Right atrium auricular region (tissue), 2 donors: ENCODE measurements around the gene PPP1R14B. TPM values are rescaled to one million over a fixed set of nuclear protein-coding genes. Genes with fewer than 3 reads are reported as not detected.
A peak's percentile ranks its signal among the peaks of the same experiment; 100 is the strongest.

ENCODE experiments used
- DNase-seq: peaks from one replicate; pipeline ENCODE4 v3.0.0-alpha.2; 2019; ENCODE audit warnings: low spot score
- H3K27ac ChIP-seq, 2 donors: fragments of 200-600 bp; sonication (generic); 1 replicate in 1 of 2; 2 replicates in 1 of 2; pipeline ENCODE4 v1.5.1; 2016 to 2019
- H3K27me3 ChIP-seq, 2 donors: fragments of 200-600 bp; sonication (generic); one replicate each; pipeline versions ENCODE4 v1.5.1 to v1.6.0; 2017 to 2019
- H3K36me3 ChIP-seq: fragments of 200-600 bp; sonication (generic); one replicate; pipeline ENCODE4 v1.5.1; 2016
- H3K4me1 ChIP-seq, 2 donors: fragments of 200-600 bp; sonication (generic); one replicate each; pipeline versions ENCODE4 v1.5.1 to v1.6.0; 2017 to 2019
- H3K4me3 ChIP-seq, 2 donors: fragments of 200-600 bp; sonication (generic); 1 replicate in 1 of 2; 2 replicates in 1 of 2; pipeline ENCODE4 v1.5.1; 2017 to 2019; ENCODE audit warnings: mild to moderate bottlenecking in 1 of 2, moderate library complexity in 1 of 2
- H3K9me3 ChIP-seq, 2 donors: fragments of 200-600 bp; sonication (generic); one replicate each; pipeline ENCODE4 v1.5.1; 2019
- total RNA-seq, 2 donors: library from RNA; depleted of rRNA; stranded (reverse); fragments of >200 nt; gene quantifications; one replicate each; pipeline ENCODE4 v1.1.0, GENCODE V29; 2016
- TF ChIP-seq, protein P1 (sequence below), 2 donors: fragments of 200-600 bp; sonication (generic); IDR thresholded peaks; one replicate each; pipeline ENCODE4 v1.5.1; 2019; ENCODE audit warnings: antibody characterized with exemption in 2 of 2

The PPP1R14B gene
- total RNA-seq, 2 donors from 2014 or later = 76.4 to 99.2 TPM

DNA sequence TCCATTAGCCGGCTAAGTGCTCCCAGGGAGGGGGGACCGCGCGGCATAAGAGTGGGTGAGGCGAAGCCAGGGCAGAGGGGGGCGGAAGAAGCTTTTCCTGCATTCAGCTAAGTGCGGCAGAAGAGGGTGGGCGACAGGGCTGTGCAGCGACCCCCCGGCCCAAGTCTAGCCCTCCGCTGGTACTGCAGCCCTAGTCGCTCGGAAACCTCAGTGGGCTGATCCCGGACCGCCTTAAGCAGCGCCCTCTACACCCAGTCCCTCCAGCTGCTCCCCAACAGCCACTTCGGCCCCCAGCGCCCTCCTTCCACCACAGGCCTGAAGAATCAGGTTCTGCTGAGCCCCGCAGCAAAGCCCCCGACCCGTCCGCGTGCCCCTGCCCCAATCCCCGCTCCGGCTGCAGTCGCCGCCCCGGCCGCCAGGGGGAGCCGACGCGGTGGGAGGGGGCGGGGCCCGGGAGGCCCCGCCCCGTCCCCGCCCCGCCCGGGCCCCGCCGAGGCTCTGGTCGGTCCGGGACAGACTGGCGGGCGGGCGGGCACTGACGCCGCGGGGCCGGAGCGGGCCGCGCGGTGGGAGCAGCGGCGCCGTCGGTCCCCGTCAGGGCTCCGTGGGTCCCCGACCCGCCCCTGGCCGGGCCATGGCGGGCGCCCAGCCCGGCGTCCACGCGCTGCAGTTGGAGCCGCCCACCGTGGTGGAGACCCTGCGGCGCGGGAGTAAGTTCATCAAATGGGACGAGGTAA, 4.4 kb upstream of the PPP1R14B start, which contains the start of gene PLCB3:
TSS of gene PLCB3 (plus strand) at position 515 of the 737 bp plus-strand sequence. CDS start at position 635, 120 bp downstream.
- peaks cover 0 to 45% of the 10 kb centered on the region in 2 donors for H3K4me1 ChIP-seq
- DNase-seq = no peak
- TF ChIP-seq, protein P1, sequence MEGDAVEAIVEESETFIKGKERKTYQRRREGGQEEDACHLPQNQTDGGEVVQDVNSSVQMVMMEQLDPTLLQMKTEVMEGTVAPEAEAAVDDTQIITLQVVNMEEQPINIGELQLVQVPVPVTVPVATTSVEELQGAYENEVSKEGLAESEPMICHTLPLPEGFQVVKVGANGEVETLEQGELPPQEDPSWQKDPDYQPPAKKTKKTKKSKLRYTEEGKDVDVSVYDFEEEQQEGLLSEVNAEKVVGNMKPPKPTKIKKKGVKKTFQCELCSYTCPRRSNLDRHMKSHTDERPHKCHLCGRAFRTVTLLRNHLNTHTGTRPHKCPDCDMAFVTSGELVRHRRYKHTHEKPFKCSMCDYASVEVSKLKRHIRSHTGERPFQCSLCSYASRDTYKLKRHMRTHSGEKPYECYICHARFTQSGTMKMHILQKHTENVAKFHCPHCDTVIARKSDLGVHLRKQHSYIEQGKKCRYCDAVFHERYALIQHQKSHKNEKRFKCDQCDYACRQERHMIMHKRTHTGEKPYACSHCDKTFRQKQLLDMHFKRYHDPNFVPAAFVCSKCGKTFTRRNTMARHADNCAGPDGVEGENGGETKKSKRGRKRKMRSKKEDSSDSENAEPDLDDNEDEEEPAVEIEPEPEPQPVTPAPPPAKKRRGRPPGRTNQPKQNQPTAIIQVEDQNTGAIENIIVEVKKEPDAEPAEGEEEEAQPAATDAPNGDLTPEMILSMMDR (IDR thresholded peaks at IDR 0.05) = peak; percentile 87 to 99
- no peaks in the 10 kb centered on the region for H3K9me3 ChIP-seq
- H3K27ac ChIP-seq = peak within 1 kb of the TSS; percentile 63 to 71
- H3K4me3 ChIP-seq = peak within 1 kb of the TSS; percentile 77 to 83
- H3K36me3 ChIP-seq = peaks cover 15% of the 10 kb centered on the region
- H3K27me3 ChIP-seq = no peaks in the 10 kb centered on the region

- peak overlapping the region; percentile 43 to 83 for H3K4me3 ChIP-seq
- peaks cover 0 to 51% of the 10 kb centered on the region in 2 donors for H3K4me1 ChIP-seq
Measured at GRCh38 chr11:64250415-64251015, 3.8 kb upstream of the PPP1R14B start.

GRCh38 chr11:64249563-64250414, 3.0 kb upstream of the PPP1R14B start:
- Histone ChIP-seq H3K4me3 (no peak overlapping the region), H3K36me3 (peaks cover 5% of the 10 kb centered on the region), H3K27me3 (no peaks in the 10 kb centered on the region), H3K9me3 (no peaks in the 10 kb centered on the region), H3K4me1 (peaks cover 0 to 59% of the 10 kb centered on the region in 2 donors), H3K27ac (no peak overlapping the region)
- TF ChIP-seq, protein P1 (IDR thresholded peaks at IDR 0.05) = no peak
- no peak for DNase-seq

More at GRCh38 chr11:64250415-64251015, 3.8 kb upstream of the PPP1R14B start:
- Histone ChIP-seq H3K27me3 (no peaks in the 10 kb centered on the region), H3K27ac (peak overlapping the region in 1 of 2 donors; percentile 56), H3K36me3 (peaks cover 8% of the 10 kb centered on the region), H3K9me3 (no peaks in the 10 kb centered on the region)
- no peak for DNase-seq
- TF ChIP-seq, protein P1 (IDR thresholded peaks at IDR 0.05) = no peak

GRCh38 chr11:64249038-64249437, 2.3 kb upstream of the PPP1R14B start:
- H3K9me3 ChIP-seq = no peaks in the 10 kb centered on the region
- peaks cover 0 to 60% of the 10 kb centered on the region in 2 donors for H3K4me1 ChIP-seq
- TF ChIP-seq, protein P1 (IDR thresholded peaks at IDR 0.05) = no peak
- DNase-seq = no peak
- no peaks in the 10 kb centered on the region for H3K27me3 ChIP-seq
- no peak overlapping the region for H3K27ac ChIP-seq
- H3K4me3 ChIP-seq = no peak overlapping the region
- H3K36me3 ChIP-seq = peaks cover 5% of the 10 kb centered on the region

DNA sequence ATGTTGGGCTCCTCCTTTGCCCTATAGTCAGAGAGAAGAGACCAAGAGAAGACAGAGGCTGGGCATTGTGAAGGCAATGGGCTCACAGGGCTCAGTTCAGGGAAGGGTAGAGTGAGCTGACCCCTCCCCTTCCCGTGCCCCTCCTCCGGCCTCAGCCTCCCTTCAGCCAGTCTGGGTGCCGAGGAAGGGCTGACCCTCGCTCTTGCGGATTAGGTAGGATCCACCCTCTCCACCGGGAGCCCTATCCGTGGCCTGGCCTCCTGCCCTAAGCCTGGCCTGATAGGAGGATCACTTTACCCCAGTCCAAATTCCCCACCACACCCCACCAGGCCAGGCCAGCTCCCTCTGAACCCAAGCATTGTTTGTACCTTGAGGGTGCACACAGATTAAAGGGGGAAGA, 1.8 kb upstream of the PPP1R14B start:
- no peak overlapping the region for H3K27ac ChIP-seq
- peaks cover 9% of the 10 kb centered on the region for H3K36me3 ChIP-seq
- H3K4me1 ChIP-seq = peaks cover 0 to 57% of the 10 kb centered on the region in 2 donors
- no peaks in the 10 kb centered on the region for H3K9me3 ChIP-seq
- no peaks in the 10 kb centered on the region for H3K27me3 ChIP-seq
- no peak for DNase-seq
- TF ChIP-seq, protein P1 (IDR thresholded peaks at IDR 0.05) = no peak
- no peak overlapping the region for H3K4me3 ChIP-seq
